Ectodermal cell (in vitro differentiated cells): ENCODE measurements around the gene GNAZ.

ENCODE experiments used
- H3K27ac ChIP-seq: 2 replicates; pipeline ENCODE4 v1.7.0; 2013; ENCODE audit warnings: mild to moderate bottlenecking, low read depth, low read length; ENCODE audit not compliant: insufficient read depth, poor library complexity, severe bottlenecking
- H3K27me3 ChIP-seq: 2 replicates; pipeline ENCODE4 v1.7.0; 2013; ENCODE audit warnings: mild to moderate bottlenecking, low read length; ENCODE audit not compliant: insufficient read depth, control insufficient read depth, poor library complexity, severe bottlenecking
- H3K36me3 ChIP-seq: one replicate; pipeline ENCODE4 v1.7.0; 2013; ENCODE audit warnings: low read length; ENCODE audit not compliant: control insufficient read depth, insufficient read depth
- H3K4me1 ChIP-seq: one replicate; pipeline ENCODE4 v1.7.0; 2013; ENCODE audit warnings: low read length; ENCODE audit not compliant: control insufficient read depth, insufficient read depth
- H3K4me3 ChIP-seq: 2 replicates; pipeline ENCODE4 v1.7.0; 2013; ENCODE audit warnings: low read depth, low read length, control low read depth; ENCODE audit not compliant: insufficient read depth
- H3K9me3 ChIP-seq: 2 replicates; pipeline ENCODE4 v1.7.0; 2013; ENCODE audit warnings: mild to moderate bottlenecking, low read length, moderate library complexity; ENCODE audit not compliant: control insufficient read depth
- WGBS, 2 experiments: methylation state at CpG; one replicate each; pipeline ENCODE4 v1.1.7; 2013; ENCODE audit warnings: missing lambda C conversion rate in 2 of 2; 5-methylcytosine and 5-hydroxymethylcytosine counted together

GNAZ gene

GRCh38 chr22:23058481-23059283 is 11.6 kb upstream of the GNAZ start:
- Histone ChIP-seq H3K4me1 (peaks cover 7% of the 10 kb centered on the region), H3K27ac (no peak overlapping the region), H3K9me3 (no peaks in the 10 kb centered on the region), H3K27me3 (no peaks in the 10 kb centered on the region), H3K4me3 (no peak overlapping the region), H3K36me3 (no peaks in the 10 kb centered on the region)
- 87 to 88% methylated on average over 9 of the region's 9 CpGs for WGBS, 2 experiments

- H3K4me1 ChIP-seq = peaks cover 11% of the 10 kb centered on the region
- 93 to 95% methylated on average over 24 of the region's 24 CpGs for whole genome bisulfite sequencing, 2 experiments
- no peak overlapping the region for H3K4me3 ChIP-seq
- H3K9me3 ChIP-seq = no peaks in the 10 kb centered on the region
- H3K27me3 ChIP-seq = no peaks in the 10 kb centered on the region
- H3K36me3 ChIP-seq = no peaks in the 10 kb centered on the region
- no peak overlapping the region for H3K27ac ChIP-seq
These were observed 10.9 kb upstream of the GNAZ start for GRCh38 chr22:23059284-23059948.

GRCh38 chr22:23060612-23061400 is 9.5 kb upstream of the GNAZ start:
- Histone ChIP-seq H3K4me3 (no peak overlapping the region), H3K4me1 (peaks cover 14% of the 10 kb centered on the region), H3K27me3 (no peaks in the 10 kb centered on the region), H3K9me3 (no peaks in the 10 kb centered on the region), H3K36me3 (no peaks in the 10 kb centered on the region), H3K27ac (no peak overlapping the region)
- WGBS, 2 experiments = 91 to 92% methylated on average over 8 to 9 of the region's 9 CpGs

- Histone ChIP-seq H3K4me3 (no peak overlapping the region), H3K36me3 (no peaks in the 10 kb centered on the region), H3K9me3 (no peaks in the 10 kb centered on the region), H3K27me3 (no peaks in the 10 kb centered on the region), H3K4me1 (peaks cover 14% of the 10 kb centered on the region), H3K27ac (no peak overlapping the region)
- WGBS, 2 experiments = 94 to 95% methylated on average over 16 of the region's 16 CpGs
These were observed 8.6 kb upstream of the GNAZ start for GRCh38 chr22:23061471-23062280.

- Histone ChIP-seq H3K9me3 (no peaks in the 10 kb centered on the region), H3K4me1 (peaks cover 14% of the 10 kb centered on the region), H3K27ac (no peak overlapping the region), H3K27me3 (peaks cover 6% of the 10 kb centered on the region), H3K36me3 (no peaks in the 10 kb centered on the region), H3K4me3 (no peak overlapping the region)
- whole genome bisulfite sequencing, 2 experiments = 92 to 93% methylated on average over 12 of the region's 12 CpGs
These were observed 7.4 kb upstream of the GNAZ start for GRCh38 chr22:23062616-23063538.

GRCh38 chr22:23063539-23064380 is 6.6 kb upstream of the GNAZ start:
- no peak overlapping the region for H3K4me3 ChIP-seq
- peaks cover 7% of the 10 kb centered on the region for H3K4me1 ChIP-seq
- H3K27ac ChIP-seq = no peak overlapping the region
- no peaks in the 10 kb centered on the region for H3K9me3 ChIP-seq
- WGBS, 2 experiments = 92 to 94% methylated on average over 16 of the region's 16 CpGs
- peaks cover 15% of the 10 kb centered on the region for H3K27me3 ChIP-seq
- no peaks in the 10 kb centered on the region for H3K36me3 ChIP-seq

GRCh38 chr22:23064381-23065068 is 5.8 kb upstream of the GNAZ start:
- Histone ChIP-seq H3K27ac (no peak overlapping the region), H3K9me3 (no peaks in the 10 kb centered on the region), H3K4me3 (no peak overlapping the region), H3K4me1 (peaks cover 12% of the 10 kb centered on the region), H3K27me3 (peaks cover 22% of the 10 kb centered on the region), H3K36me3 (no peaks in the 10 kb centered on the region)
- 84 to 89% methylated on average over 11 of the region's 11 CpGs for WGBS, 2 experiments

- 90 to 91% methylated on average over 3 of the region's 3 CpGs for WGBS, 2 experiments
- Histone ChIP-seq H3K36me3 (no peaks in the 10 kb centered on the region), H3K27me3 (peaks cover 26% of the 10 kb centered on the region)
These were observed 5.3 kb upstream of the GNAZ start for GRCh38 chr22:23065069-23065451.

More at GRCh38 chr22:23065069-23065451, 5.3 kb upstream of the GNAZ start:
- no peak overlapping the region for H3K4me3 ChIP-seq
- peaks cover 14% of the 10 kb centered on the region for H3K4me1 ChIP-seq
- H3K27ac ChIP-seq = no peak overlapping the region
- no peaks in the 10 kb centered on the region for H3K9me3 ChIP-seq
